ENCODE data around the gene CCDC112.

DNA sequence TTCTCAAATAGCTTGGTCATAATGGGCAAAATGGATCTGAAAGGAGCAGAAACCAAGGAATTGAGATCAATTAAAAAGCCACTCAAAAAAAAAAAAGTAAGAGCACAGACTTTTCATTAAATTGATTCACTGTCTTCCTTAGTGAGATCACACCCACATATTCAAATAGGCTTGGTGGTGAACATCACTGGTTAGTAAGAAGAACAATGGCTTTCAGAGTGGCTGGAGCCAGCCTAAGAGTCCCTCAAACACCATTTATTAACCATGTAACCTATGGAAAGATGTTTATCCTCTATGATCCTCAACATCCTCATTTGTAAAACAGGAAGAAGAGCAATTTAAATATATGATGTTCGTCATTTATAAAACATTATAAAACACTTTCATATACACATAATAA lies 12.4 kb downstream of the CCDC112 start:
- TF ChIP-seq, protein P1, sequence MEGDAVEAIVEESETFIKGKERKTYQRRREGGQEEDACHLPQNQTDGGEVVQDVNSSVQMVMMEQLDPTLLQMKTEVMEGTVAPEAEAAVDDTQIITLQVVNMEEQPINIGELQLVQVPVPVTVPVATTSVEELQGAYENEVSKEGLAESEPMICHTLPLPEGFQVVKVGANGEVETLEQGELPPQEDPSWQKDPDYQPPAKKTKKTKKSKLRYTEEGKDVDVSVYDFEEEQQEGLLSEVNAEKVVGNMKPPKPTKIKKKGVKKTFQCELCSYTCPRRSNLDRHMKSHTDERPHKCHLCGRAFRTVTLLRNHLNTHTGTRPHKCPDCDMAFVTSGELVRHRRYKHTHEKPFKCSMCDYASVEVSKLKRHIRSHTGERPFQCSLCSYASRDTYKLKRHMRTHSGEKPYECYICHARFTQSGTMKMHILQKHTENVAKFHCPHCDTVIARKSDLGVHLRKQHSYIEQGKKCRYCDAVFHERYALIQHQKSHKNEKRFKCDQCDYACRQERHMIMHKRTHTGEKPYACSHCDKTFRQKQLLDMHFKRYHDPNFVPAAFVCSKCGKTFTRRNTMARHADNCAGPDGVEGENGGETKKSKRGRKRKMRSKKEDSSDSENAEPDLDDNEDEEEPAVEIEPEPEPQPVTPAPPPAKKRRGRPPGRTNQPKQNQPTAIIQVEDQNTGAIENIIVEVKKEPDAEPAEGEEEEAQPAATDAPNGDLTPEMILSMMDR (IDR thresholded peaks at IDR 0.05; ENCODE audit: low read depth, low read length) = no peak
- no peak for TF ChIP-seq POLR2A (IDR thresholded peaks at IDR 0.05; ENCODE audit: extremely low read depth, insufficient read length)
- no peak for TF ChIP-seq MYC (IDR thresholded peaks at IDR 0.05; ENCODE audit: low read depth, low read length)
- TF ChIP-seq MAX (IDR thresholded peaks at IDR 0.05; ENCODE audit: low read depth, low read length) = no peak

Measured in NB4 (cell line).